ENCODE measurements around the gene IL17RE. TPM values are rescaled to one million over a fixed set of nuclear protein-coding genes. Genes with fewer than 3 reads are reported as not detected.
"Not testable (repeated sequence)": the region's sequence is repeated elsewhere in the genome, so short reads cannot be mapped to it uniquely, and the experiment has no call there.

The IL17RE gene
- polyA plus RNA-seq, 1 donor: 18.6 TPM

DNA sequence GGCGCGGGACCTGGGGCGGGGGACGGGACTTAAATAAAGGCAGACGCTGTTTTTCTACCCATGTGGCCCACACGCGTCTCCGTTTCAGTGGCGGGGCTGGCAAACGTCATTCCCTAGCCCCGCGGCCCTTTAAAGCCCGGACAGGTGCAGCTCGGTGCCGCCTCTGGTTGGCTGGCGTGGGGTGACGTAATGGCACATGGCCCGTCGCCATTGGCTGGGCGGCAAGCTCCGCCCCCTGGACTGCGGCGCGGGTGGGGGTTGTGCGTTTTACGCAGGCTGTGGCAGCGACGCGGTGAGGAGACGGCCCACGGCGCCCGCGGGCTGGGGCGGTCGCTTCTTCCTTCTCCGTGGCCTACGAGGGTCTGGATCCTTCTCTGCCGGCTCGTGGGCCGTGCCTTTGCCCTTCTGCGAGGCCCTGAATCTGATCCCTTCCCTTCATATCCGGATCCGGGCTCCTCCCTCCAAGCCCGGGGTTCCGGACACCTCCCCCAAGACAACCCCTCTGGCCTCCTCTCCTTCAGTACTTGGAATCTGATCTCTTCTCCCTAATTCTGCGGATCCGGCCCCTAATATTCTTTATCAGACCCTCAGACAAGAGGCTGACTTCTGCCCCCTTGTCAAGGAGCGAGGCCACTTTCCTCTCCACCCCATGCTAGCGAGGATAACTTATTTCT, 31.1 kb downstream of the IL17RE start, which contains the start of gene CRELD1:
TSS of gene CRELD1 (plus strand) at position 274 of the 674 bp plus-strand sequence. CDS start 605 bp downstream, outside the sequence.
- DNase-seq: peak; percentile 91

DNA sequence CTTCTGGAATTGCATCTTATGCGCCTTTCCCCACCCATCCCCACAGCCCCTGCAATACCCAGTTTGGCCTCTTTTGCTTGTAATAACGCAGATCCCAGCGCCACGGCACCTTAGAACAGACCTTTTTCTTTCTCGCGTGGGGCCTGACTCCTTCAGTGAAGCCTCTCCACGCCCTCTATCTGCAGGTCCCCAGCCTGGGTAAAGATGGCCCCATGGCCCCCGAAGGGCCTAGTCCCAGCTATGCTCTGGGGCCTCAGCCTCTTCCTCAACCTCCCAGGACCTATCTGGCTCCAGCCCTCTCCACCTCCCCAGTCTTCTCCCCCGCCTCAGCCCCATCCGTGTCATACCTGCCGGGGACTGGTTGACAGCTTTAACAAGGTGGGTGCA, 31.6 kb downstream of the IL17RE start:
- DNase-seq: no peak

DNA sequence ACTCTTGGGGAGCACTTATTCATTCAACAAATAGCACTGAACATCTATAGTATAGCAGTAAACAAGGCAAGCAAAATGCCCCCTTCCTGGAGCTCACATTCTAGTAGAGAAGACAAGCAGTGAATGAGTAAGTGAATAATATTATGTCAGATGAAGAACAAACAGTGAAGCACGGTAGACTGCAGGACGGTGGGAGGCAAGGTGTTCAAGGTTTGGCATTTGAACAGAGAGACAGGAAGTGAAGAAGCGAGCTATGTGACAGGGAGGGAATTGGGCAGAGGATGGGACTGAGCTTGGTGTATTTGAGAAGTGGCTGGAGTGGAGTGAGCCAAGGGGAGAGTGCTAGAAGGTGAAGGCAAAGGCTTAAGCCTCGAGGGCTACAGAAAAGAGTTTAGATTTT, 32.3 kb downstream of the IL17RE start:
- no peak for DNase-seq

DNA sequence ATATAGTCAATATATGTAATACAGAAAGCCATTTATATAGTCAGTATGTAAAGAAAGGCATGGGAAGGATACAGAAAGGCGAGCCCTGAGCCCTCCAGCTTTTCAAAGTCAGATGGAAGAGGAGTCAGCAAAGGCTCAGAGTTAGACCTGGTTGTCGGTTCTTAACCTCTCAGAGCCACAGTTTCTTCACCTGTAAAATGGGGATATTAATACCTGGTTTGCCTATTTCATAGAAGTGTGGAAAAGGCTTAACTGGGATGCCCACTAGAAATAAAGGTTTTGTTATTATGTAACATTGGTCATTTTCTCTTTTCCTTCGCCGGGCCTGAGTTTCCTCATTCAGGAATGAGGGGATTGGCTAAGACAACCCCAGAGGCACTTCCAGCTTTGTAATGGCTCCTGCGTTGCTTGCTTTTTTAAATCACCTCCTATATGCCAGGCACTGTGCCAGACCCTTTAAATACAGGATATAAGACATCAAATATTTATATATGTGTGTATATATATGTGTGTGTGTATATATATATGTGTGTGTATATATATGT, 33.4 kb downstream of the IL17RE start:
- no peak for DNase-seq

DNA sequence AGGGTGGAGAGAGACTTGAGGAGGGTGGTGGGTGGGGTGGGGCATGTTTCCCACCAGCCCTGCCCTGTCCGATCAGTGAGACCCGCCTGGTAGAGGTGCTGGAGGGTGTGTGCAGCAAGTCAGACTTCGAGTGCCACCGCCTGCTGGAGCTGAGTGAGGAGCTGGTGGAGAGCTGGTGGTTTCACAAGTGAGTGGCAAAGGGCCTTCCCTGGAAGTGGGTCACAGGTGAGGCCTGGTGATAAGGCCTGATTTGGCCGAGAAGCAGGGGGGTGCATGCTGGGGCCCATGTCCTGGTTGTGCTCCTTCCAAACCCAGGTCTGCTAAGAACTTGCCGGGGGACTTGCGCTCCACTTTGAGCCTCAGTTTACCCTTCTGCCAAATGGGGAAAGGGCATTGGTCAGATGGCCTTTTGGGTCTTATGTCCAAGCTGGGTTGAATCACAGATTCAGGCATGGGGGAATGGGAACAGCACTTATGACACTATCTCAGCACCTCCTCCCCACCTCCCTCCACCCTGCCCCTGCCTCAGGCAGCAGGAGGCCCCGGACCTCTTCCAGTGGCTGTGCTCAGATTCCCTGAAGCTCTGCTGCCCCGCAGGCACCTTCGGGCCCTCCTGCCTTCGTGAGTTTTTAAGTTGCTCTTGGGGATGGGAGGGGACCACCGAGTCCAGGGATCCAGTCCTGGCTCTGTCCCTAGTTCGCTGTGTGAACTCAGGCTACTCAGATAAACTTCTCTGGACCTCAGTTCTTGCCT, 35.0 kb downstream of the IL17RE start:
- DNase-seq: no peak

DNA sequence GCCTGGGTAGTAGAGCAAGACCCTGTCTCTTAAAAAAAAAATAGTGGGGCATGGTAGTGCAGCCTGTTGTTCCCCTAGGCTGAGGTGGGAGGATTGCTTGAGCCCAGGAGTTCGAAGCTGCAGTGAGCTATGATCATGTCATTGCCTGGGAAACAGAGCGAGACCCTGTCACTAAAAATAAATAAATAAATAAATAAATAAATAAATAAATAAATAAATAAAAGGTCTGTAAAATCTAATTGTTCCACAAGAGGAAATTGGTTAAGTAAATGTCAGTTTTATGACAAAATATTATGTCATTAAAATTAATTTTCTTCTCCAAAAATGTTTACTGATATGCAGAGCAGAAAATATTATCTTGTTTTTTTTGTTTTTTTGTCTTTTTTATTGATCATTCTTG, 36.3 kb downstream of the IL17RE start:
- DNase-seq: no peak

DNA sequence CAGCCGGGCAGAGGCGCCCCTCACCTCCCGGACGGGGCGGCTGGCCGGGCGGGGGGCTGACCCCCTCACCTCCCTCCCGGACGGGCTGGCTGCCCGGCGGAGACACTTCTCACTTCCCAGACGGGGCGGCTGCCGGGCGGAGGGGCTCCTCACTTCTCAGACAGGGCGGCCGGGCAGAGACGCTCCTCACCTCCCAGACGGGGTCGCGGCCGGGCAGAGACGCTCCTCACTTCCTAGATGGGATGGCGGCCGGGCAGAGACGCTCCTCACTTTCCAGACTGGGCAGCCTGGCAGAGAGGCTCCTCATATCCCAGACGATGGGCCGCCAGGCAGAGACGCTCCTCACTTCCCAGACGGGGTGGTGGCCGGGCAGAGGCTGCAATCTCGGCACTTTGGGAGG, 37.3 kb downstream of the IL17RE start:
- DNase-seq: not testable (repeated sequence)

DNA sequence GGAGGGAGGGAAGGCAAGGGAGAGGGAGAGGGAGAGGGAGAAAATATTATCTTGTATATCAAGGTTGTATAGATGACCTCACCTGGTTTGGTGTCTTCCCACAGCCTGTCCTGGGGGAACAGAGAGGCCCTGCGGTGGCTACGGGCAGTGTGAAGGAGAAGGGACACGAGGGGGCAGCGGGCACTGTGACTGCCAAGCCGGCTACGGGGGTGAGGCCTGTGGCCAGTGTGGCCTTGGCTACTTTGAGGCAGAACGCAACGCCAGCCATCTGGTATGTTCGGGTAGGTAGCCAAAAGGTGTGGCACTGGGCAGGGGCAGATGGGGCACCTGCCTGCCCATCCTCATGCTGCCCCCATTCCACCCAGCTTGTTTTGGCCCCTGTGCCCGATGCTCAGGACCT, 38.1 kb downstream of the IL17RE start:
- no peak for DNase-seq

DNA sequence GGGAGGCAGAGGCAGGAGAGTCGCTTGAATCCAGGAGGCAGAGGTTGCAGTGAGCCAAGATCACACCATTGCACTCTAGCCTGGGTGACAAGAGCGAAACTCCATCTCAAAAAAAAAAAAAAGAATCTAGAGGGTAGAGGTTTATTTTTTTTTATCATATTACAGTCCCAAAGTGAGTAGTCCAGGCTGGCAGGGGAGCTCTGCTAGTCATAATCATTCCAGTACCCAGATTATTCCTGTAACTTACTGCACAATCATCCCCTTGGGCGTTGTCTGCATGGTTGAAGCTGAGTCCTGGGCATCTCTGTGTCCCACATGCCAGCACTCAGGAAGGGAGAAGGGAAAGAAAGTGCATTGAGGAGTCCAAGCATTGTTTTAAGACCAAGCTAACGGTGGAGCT, 39.5 kb downstream of the IL17RE start:
- no peak for DNase-seq

DNA sequence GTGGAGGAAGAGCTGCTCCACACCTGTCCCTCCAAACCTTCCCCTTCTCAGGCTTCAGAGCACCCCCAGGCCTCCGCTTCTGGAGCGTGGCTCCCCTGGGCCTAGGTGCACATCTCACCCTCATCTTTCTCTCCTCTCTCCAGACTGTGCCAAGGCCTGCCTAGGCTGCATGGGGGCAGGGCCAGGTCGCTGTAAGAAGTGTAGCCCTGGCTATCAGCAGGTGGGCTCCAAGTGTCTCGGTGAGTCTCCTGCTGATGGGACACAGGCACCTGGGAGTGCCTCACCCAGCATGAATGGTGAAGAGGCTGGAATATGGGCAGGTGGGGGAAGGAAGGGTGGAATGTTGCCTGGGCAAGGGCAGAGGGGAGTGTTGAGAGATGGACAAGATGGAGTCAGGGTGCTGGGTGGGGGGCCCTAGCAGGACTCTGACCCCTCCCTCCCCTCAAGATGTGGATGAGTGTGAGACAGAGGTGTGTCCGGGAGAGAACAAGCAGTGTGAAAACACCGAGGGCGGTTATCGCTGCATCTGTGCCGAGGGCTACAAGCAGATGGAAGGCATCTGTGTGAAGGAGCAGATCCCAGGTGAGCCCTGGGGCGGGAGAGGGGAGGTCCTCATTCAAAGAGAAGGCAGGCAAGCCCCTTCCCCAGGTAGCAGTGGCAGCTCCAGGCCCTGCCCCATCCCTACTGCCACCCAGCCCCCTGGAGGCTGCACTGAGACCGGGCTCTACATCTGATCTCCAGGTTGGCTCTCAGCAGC, 40.5 kb downstream of the IL17RE start:
- no peak for DNase-seq

DNA sequence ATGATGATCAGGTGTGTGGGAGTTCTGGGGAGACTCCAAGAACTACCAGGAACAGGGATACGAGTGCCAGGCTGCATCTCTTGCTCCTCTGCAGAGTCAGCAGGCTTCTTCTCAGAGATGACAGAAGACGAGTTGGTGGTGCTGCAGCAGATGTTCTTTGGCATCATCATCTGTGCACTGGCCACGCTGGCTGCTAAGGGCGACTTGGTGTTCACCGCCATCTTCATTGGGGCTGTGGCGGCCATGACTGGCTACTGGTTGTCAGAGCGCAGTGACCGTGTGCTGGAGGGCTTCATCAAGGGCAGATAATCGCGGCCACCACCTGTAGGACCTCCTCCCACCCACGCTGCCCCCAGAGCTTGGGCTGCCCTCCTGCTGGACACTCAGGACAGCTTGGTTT, 41.6 kb downstream of the IL17RE start:
- no peak for DNase-seq

DNA sequence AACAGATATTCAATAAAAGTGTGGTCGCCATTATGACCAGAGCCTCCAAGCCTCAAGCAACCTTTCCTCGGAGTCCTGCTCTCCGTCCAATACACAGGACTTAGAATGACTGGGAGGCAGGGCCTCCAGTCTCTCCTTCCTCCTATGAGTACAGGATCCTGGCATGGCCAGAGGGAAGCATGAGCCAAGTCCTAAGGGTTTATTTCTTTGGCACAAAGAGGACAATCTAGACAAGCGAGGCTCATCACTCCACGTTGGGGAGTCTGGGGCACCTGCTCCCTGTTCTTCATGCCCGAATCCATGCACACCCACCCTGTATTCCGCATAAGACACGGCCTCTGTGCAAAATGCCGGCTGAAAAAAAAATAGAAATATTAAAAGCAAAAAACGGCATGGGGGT, 42.7 kb downstream of the IL17RE start:
- DNase-seq: no peak

DNA sequence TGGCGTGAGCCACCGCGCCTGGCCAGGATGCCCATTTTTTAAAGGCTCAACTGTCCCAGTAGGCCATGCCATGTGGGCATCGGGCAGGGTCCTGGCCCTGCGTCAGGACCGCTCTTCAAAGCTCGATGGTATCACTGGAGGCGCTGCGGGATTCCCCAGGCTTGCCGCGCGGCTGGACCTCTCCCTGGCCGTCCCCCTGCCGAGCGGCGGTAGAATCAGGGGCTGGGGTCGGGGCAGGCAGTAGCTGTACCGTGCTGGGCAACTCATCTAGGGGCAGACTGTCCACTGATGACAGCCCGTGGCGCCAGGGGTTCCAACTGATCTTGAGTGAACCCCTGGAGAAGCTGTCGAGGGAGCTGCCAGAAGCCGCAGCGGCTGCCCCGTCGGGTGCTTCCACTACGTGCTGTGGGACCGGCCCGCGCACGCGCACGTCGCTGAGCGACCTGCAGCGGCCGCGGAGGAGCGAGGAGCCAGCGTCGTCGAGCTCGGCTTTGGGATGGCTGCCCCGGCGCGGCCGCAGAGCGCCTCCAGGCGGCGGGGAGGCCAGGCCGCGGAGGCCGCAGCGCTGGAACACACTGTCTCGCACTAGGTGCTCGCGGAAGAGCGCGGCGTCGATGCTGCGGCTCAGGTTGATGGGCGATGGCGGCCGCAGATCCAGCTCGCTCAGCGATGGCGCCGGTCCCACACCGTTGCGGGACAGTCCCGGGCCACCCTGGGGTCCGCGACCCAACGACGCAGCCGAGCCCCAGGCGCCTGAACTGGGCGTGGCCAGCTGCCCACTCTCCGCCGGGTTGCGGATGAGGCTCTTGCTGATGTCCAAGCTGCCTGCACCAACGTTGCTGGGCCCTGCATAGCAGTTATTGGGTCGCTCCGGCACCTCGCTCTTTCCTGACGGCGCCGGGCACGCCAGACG, 43.7 kb downstream of the IL17RE start:
- peak; percentile 79 for DNase-seq

DNA sequence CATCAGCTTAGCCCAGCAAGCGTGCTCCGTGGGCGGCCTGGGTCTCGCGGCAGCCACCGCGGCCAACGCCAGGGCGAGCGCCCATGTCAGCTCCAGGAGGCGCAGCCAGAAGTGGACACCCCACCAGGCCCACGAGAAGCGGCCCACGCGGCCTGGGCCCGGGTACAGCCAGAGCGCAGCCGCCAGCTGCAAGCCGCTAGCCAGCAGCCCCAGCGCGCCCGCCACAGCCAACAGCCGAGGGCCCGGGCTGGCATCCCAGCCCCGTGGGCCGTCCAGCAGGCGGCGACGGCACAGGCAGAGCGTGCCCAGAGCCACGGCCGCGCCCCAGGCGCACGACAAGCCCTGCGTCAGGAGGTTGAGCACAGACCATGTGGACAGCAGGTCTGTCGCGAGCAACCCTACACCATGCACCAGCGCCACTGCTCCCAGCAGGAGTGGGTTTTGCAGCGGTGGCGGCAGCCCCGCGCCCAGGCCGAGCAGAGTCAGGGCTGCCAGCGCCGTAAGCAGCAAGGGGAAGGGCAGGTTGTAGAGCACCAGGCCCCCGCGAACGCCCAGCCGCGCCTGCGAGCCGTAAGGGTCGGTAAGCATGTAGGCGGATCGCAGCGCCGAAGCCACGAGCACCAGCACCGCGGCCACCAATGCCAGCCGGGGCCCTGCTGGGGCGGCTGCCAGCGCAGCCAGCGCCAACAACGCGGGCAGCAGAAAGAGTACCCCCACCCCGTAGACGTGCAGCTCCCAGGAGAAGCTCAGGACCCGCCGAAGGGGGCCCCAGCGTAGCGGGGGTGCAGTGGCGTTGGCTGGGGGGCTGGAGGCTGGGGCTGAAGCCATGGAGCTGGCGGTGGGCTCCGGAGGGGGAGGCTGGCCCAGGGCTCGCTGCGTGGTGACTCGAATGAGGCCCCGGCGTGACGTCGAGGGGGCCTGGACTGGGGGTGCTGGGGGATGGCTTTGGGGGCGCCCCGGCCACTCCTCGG, 44.7 kb downstream of the IL17RE start:
- DNase-seq: peak; percentile 42

DNA sequence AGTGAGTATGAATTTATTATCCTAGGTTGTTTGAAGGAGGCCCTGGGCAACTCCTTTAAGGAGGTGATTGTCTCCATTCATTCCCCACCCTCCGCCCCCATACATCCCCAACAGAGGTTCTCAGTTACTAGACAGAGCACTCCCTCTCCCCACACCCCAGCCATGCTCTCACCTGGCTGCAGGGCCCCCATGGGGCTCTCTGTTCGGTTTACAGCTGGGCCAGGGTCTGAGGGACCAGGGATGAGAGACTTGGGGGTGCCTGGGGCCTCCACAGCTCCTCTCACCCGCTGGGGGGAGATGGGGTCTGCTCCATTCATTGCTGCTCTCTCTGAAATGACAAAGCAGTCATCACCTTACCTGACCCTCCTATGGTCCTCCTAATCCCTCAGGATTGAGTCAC, 45.9 kb downstream of the IL17RE start:
- DNase-seq: no peak

DNA sequence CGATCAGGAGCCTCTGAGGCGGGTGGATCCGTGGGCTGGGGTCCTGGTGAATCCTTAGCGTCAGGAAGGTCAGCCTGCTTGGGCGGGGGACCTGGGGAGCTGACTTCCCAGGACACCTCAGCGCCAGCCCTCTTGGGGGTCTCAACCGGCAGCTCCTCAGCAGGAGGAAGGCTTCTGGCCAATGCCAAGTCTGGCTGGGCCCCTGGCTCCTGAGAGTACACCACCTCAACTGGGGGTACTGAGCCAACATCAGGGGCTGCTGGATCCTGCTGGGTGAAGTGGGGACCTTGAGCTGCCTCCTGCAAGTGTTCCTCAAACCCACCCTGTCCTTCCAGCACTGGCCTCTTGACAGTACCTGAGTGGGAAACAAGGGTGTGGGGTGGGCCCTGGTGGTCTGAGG, 46.5 kb downstream of the IL17RE start:
- DNase-seq: no peak

DNA sequence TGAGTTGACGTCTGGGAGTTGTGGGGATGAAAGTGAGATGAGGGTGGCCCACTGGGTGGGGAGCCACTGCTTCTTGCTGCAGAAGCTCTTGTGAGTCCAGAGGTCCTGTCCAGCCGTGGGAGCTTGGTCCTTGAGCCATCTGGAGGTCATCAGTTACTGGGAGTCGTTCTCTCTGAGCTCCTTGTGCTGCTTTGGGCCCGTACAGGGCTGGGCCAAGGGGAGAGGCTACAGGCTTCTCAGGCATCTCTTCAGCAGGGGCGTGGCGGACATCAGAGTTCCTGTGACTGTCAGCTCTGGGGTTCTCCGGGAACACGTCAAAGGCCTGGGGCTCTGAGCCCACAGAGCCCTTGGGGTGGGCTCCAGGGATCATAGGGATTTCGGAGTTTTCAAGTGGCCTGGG, 47.0 kb downstream of the IL17RE start:
- DNase-seq: no peak

DNA sequence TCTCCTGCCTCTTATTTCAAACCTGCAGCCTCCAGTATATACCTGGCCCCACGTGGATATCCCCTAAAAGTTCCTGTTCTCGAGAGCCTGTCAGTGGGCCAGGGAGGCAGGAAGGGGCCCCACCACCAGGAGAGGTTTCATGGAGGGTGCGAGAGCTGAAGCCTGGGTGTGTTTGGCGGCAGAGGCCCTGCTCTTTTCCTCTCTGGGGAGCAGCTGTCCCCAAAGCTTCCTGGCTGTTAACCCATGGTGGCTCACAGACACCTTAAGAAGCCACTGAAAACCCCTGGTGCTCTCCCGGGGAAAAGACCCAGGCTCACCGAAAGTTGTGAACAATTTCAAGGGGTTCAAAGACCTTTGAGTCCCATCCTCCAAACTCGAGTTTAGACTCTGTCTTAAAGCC, 48.5 kb downstream of the IL17RE start:
- no peak for DNase-seq

DNA sequence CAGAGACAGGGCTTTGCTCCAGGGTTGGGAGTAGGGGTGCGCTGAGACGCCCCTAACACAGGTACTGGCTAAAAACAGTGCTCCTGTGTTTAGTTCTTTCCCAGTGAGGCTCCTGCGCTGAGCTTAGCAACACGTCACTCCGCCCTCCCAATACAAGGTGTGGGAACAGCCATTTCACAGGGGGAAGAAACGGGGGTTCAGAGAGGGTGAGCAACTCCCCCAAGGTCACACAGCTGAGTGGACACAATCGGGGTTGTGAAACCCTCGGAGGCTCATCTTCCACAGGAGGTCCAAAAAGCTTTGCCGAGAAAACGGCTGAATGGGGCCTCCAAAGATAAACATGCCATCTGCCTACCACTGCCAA, 48.9 kb downstream of the IL17RE start:
- no peak for DNase-seq

Measured in left kidney (tissue), 2 donors.